ENCODE data around the gene INTS4.
"Not testable (repeated sequence)": the region's sequence is repeated elsewhere in the genome, so short reads cannot be mapped to it uniquely, and the experiment has no call there.

Gene INTS4

GRCh38 chr11:77879218-77879617 lies 115.2 kb downstream of the INTS4 start:
- no peak for DNase-seq (ENCODE audit: low spot score)

GRCh38 chr11:77878247-77878646 lies 116.2 kb downstream of the INTS4 start:
- not testable (repeated sequence) for DNase-seq (ENCODE audit: low spot score)

DNA sequence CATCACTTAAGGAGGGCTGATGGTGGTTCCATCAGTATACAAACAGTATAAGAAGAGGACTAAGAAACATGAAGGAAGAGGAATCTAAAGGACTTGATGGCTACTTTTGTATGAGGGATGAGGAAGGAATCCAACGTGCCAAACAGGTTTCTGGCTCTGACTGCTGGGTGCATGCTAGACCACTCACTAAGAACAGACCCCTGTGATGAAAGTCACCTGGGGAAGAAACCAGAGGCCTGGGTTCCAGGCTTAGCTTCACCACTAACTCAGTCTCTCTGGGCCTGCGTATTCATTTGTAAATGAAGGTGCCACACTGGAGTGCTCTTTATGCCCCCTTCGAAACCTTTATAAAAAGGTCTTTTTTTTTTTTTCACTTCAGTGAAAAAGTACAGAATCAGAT lies 118.4 kb downstream of the INTS4 start:
- no peak for DNase-seq (ENCODE audit: low spot score)

- no peak for DNase-seq (ENCODE audit: low spot score)
These were observed 120.3 kb downstream of the INTS4 start for GRCh38 chr11:77874206-77874605.

DNA sequence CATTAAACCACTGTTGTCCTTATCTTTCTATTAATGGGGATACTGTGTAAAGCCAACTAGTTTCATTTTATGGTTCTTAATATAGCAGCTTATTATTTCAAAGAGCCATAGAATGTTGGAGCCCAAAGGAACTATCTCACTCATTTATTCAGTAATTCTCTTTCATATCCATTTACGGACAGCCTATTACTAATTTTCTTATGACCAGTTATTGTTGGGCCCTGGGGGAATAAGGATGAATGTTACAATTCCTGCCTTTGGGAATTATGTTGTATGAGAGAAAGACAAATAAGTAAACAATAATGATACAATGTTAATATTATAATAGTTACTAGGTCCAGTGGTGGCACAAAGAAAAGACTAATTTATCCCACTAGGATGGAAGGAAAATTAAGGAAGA lies 121.1 kb downstream of the INTS4 start:
- DNase-seq (ENCODE audit: low spot score) = no peak

DNA sequence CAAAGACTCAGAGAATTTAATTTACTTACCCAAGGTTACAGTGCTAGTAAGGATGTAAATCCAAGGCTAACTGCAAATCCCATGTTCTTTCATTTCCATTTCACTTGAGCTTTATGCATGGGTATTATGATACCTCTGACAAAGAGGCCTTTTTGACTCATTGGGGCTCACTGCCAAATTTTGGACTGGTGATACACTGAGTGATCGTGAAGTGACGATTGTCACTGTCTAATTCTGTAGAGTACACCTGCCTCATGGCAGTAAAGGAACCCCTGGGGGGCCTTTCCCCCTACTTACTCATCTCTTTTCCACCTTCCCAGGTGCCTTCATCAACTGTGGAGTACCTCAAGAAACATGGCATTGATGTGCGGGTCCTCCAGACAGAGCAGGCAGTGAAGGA lies 122.6 kb downstream of the INTS4 start:
- DNase-seq (ENCODE audit: low spot score) = no peak

GRCh38 chr11:77868744-77869143 lies 125.7 kb downstream of the INTS4 start:
- DNase-seq (ENCODE audit: low spot score) = no peak

DNA sequence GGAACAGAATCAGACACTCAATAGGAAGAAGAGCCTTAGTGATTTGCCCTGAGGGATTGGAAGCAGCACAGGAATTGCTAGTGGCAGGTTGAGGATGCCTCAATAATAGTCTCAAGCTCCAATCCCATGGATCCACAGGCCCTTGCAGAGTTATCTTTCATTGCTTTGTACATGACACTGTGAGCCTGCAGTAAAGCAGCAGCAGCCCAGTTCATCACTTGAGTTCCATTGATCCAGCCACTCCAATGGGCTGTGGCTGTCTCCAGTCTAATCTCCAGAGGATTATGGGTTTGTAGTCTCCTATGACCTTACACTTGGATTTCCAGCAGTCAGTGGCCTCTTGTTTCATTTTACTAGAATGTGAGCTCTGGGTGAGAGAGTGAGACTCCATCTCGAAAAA lies 128.1 kb downstream of the INTS4 start:
- DNase-seq (ENCODE audit: low spot score) = no peak

- no peak for DNase-seq (ENCODE audit: low spot score)
These were observed 128.7 kb downstream of the INTS4 start for GRCh38 chr11:77865805-77866204.

GRCh38 chr11:77861444-77861843 lies 133.0 kb downstream of the INTS4 start:
- not testable (repeated sequence) for DNase-seq (ENCODE audit: low spot score)

- not testable (repeated sequence) for DNase-seq (ENCODE audit: low spot score)
These were observed 136.5 kb downstream of the INTS4 start for GRCh38 chr11:77857906-77858457.

DNA sequence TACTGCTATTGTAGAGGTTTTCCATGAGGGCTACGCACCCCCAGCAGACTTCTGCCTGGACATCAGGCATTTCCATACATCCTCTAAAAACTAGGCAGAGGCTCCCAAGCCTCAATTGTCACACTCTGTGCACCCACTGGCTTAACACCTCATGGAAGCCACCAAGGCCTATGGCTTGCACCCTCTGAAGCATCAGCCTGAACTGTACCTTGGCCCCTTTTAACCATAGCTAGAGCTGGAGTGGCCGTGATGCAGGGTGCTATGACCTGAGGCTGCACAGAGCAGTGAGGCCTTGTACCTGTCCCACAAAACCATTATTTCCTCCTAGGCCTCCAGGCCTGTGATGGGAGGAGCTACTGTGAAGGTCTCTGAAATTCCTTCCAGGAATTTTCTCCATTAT lies 139.6 kb downstream of the INTS4 start:
- no peak for DNase-seq (ENCODE audit: low spot score)

DNA sequence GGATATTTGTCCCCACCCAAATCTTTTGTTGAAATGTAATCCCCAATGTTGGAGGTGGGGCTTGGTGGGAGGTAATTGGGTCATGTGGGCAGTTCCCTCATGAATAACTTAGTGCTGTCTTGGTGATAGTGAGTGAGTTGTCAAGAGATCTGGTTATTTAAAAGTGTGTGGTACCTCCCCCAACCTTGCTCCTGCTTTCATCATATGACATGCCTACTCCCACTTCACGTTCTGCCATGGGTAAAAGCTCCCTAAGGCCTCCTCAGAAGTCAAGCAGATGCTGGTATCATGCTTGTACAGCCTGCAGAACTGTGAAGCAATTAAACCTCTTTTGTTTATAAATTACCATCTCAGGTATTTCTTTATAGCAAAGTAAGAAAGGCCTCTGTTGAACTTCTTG lies 143.0 kb downstream of the INTS4 start:
- DNase-seq (ENCODE audit: low spot score) = no peak

- not testable (repeated sequence) for DNase-seq (ENCODE audit: low spot score)
These were observed 150.8 kb downstream of the INTS4 start for GRCh38 chr11:77843700-77844099.

DNA sequence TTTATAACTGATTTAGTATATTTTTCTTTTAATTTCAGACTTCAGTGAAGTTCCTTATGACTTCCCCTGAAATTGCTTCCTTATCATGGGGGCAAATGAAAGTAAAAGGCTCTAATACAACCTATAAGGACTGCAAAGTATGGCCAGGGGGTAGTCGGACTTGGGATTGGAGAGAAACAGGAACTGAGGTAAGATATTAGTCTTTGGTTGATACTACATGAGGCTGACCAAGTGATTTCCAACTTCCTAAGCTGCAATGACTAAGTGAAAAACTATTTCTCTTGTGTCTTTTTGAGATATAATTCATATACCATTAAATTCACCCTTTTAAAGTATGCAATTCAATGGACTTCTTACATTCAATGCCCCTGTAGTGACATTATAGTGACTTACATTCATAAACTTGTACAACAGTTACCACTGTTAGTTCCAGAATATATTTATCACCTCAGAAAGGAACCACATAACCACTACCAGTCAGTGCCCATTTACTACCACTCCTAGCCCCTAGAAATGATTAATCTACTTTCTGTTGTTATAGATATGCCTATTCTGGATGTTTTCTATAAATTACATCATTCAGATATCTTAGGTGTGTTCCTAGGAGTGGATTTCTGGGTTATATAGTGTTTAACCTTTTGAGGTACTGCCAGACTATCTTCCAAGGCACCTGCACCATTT lies 151.9 kb downstream of the INTS4 start:
- no peak for DNase-seq (ENCODE audit: low spot score)

GRCh38 chr11:77833302-77833701 lies 161.2 kb downstream of the INTS4 start:
- DNase-seq (ENCODE audit: low spot score) = no peak

GRCh38 chr11:77828926-77829325 lies 165.5 kb downstream of the INTS4 start:
- no peak for DNase-seq (ENCODE audit: low spot score)

Data from Ammon's horn (tissue), 1 donor.